Measurements from ENCODE around the gene IFNA10. TPM values are rescaled to one million over a fixed set of nuclear protein-coding genes. Genes with fewer than 3 reads are reported as not detected.

The IFNA10 gene
- total and polyA plus RNA-seq, 2 of the 4 experiments (the other 2 are of a cell fraction) = not detected

GRCh38 chr9:21244836-21245235, 37.9 kb upstream of the IFNA10 start:
- Histone ChIP-seq H4K5ac (ENCODE audit: low read depth, low read length) (no peak overlapping the region), H4K8ac (ENCODE audit: low read depth in 2 of 2, low read length in 2 of 2) (no peak overlapping the region), H2BK5ac (ENCODE audit: low read depth, low read length, poor library complexity, severe bottlenecking) (no peak overlapping the region), H3K56ac (ENCODE audit: extremely low read depth, insufficient read depth, low read length) (no peak overlapping the region), H3K9ac (ENCODE audit: low read depth, low read length) (no peak overlapping the region), H3K27ac (ENCODE audit: insufficient read depth, low read length) (no peak overlapping the region), H4K20me1 (ENCODE audit: insufficient read depth, low read length) (no peaks in the 10 kb centered on the region), H3K4me3 (ENCODE audit: insufficient read depth, low read depth, low read length) (no peak overlapping the region), H2AK9ac (replicated peaks; ENCODE audit: low read depth, low read length, poor library complexity) (no peak overlapping the region), H2BK120ac (ENCODE audit: low read depth, low read length) (no peak overlapping the region), H2AK5ac (ENCODE audit: low read depth, low read length) (no peak overlapping the region), H2BK15ac (ENCODE audit: low read depth, low read length) (no peak overlapping the region), H3K9me3 (ENCODE audit: control insufficient read depth, insufficient read depth, low read length) (no peaks in the 10 kb centered on the region), H3K14ac (replicated peaks; ENCODE audit: low read depth, low read length) (no peak overlapping the region), H2AFZ (replicated peaks; ENCODE audit: low read length, poor library complexity) (no peak overlapping the region), H3K36me3 (ENCODE audit: control insufficient read depth, insufficient read depth, low read length) (no peaks in the 10 kb centered on the region), H3K4ac (ENCODE audit: low read depth, low read length) (no peak overlapping the region), H3K9me1 (ENCODE audit: insufficient read depth, low read length) (no peaks in the 10 kb centered on the region), H2BK20ac (ENCODE audit: low read depth, low read length) (no peak overlapping the region), H3K79me1 (ENCODE audit: low read depth in 1 of 2, low read length in 2 of 2) (no peaks in the 10 kb centered on the region), H4K91ac (ENCODE audit: insufficient read depth, low read depth, low read length) (no peak overlapping the region), H3K27me3 (ENCODE audit: control insufficient read depth, insufficient read depth, low read length) (no peaks in the 10 kb centered on the region; the same call in 1 of the 2 replicates), H3K4me2 (ENCODE audit: low read depth, low read length) (no peak overlapping the region), H3K18ac (ENCODE audit: low read depth, low read length) (no peak overlapping the region), H3K4me1 (ENCODE audit: control insufficient read depth, insufficient read depth, low read length) (no peaks in the 10 kb centered on the region), H3K23ac (ENCODE audit: low read depth, low read length) (no peak overlapping the region)
- ChIA-PET POLR2A (ENCODE audit: unreplicated experiment) (no interaction called here), CTCF (no interaction called here)
- ATAC-seq (ENCODE audit: low read depth) = no peak
- intact Hi-C loops (cut with micrococcal nuclease) (no loop called here), in situ Hi-C loops (cut with MboI; ENCODE audit: low sequenced_read_pairs) (no loop called here), dilution Hi-C loops (cut with HindIII; ENCODE audit: low sequenced_read_pairs, unreplicated experiment) (no loop called here)
- no TSS peak for BruUV-seq (replicated peaks)
- no CpG with 5 or more reads among the region's 2 CpGs for WGBS, 2 experiments (ENCODE audit: extremely low coverage in 2 of 2, insufficient read length in 1 of 2)
- no peak for DNase-seq
- TF ChIP-seq MXI1 (IDR thresholded peaks at IDR 0.05; ENCODE audit: borderline replicate concordance, low read depth, low read length) = no peak
